HuH-7 (cell line): ENCODE measurements around the gene CACHD1.

Experiments
- DNase-seq: peaks from one replicate; pipeline ENCODE4 v3.0.0; 2011; ENCODE audit warnings: low spot score

CACHD1 gene

DNA sequence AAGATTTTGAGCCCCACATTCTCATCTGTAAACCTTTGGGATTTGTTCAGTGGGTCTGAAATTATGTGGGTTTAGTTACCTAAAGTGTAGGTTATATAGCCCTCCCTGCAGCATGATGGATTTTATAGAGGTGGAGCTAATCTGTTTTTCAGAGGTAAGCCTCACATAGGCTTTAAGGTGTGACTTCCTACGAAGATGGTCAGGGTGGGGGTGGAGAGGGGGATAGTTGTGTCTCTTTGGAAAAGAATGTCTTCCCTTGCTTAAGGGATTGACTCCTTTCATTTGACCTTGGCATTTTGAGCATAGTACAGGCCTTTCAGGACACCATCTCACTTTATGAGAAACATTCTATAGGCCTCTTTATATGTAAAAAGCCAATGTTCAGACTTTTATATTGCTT, 3.4 kb downstream of the CACHD1 start:
- no peak for DNase-seq

DNA sequence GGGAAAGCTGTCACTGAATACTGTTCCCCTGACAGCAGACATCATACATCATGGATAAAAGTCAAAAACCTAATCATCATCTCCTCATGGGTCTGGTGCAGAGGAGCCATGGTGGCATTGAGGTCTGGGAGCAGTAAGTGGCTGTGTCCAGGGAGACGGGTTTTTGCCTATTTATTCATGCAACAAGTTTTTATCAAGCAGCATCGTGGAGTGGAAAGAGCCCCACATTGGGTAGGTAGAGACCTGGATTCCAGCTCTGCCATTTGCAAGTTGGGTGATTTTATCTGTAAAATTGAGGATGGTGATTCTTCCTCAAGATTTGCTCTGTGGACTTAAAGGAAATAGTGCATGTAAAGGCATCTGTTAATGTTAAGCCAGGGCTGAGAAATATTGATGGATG, 4.2 kb downstream of the CACHD1 start:
- no peak for DNase-seq

DNA sequence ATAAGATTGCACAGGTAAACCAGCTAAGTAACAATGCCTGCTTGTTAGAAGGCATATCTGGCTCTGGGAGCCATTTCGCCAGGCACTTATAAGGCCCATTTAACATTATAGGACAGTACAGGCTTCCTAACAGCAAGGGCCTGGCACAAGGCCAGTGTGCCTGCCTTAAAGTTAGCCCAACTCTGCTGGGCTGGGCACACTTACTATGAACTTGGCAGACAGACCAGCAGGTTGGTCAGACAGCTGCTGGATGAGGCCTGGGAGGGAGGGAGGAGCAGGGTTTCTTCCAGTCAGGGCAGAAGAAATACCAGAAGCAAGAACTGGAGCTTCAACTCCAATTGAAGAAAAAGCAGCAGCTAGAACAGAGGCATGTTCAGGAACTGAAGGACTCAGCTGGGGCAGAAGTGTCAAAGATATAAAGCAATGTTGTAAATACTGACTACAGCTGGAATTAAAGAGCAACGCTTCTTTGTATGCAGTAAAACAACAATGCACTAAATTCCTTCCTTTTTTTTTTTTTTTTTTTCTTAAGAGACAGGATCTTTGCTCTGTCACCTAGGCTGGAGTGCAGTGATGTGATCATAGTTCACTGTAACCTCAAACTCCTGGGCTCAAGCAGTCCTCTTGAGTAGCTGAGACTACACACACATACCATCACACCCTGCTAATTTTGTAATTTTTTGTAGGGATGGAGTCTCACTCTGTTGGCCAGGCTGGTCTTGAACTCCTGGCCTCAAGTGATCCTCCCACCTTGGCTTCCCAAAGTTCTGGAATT, 4.9 kb downstream of the CACHD1 start:
- DNase-seq, result no peak

DNA sequence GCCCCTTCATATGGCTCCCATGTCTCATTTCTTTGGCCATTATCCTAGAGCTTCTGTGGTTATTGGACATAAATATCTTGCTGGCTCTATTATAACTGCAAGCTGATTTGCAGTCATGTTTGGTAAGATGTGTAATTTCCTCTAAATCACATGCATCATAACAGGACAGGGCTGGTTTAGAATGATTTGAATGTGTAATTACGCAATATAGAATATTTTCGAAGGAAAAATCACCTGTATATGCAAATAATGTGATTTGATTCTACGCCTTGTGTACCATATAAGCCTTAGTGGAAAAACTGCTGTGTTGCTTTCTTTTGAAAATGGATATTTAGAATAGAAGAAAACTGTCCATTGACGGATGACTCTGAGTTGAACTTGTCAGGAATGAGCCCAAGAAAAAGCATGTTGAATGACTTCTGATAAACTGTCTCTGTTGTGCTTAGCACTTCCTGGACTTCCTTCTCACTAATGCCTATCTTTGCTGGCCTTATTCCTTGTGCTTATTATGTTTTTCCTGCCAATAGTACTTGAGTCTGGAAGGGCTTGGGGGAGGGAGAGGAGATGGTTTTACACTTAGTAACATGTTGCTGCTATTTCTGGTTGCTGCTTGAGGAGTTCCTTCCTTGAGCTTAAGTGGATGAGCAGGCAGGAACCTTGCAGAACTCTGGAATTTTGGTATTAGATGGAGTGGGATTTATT, 6.5 kb downstream of the CACHD1 start:
- DNase-seq, result no peak

DNA sequence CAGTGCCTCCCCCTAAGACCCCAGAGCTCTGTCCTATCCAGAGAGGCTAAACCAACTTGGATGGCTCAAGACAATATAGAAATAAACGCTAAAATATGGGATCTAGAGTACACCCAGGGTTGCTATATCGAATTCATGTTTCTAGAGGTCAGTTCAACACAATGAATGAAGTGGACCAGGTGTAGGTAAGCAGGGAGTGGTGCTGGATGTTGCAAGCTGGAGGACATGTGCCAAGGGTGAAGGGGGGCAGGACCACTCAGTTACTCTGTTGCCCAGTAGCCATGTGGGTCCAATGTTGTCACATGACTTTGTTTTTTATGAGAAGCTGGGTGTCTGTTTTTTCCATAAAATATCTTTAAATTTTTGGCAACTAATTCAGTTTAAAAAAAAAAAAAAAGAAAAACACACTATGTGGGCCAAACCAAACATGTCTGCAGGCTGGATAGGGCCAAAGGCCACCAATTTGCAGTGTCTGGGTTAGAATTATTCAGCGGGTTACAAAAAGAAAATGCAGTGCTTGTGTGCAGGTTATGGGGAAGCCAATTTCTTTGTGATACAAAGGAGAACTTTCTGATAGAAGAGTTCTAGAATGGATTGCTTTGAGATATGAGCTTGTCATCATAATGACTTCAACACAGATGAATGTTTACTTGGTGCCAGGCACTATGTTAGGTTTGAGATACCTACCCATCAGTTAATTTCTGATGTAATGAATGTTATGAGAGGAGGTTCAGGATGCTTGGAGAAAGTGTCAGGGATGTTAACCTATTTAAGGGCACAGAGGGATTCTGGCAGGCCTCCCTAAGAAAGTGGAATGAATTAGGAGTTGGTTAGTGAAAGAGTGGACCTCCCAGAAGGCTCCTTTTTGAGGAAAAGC, 8.9 kb downstream of the CACHD1 start:
- no peak for DNase-seq

DNA sequence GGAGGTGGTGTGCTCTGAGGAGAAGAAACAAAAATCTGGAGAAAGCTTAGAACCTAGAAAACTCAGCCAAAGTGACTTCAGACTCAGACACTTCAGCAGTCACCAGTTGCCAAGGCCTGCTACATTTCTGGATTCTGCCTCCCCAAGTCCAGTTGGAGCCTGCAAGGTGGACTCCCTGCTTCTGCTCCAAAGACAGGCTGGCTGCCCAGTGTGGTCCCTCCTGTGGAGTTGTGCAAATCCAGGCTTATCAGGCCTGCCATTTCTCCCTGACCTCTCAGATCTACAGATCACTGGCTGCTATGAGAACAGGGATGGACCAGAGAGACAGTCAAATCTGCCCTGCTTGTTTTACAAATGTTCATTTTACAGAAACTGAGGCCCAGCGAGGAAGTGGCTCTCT, 9.9 kb downstream of the CACHD1 start:
- no peak for DNase-seq

DNA sequence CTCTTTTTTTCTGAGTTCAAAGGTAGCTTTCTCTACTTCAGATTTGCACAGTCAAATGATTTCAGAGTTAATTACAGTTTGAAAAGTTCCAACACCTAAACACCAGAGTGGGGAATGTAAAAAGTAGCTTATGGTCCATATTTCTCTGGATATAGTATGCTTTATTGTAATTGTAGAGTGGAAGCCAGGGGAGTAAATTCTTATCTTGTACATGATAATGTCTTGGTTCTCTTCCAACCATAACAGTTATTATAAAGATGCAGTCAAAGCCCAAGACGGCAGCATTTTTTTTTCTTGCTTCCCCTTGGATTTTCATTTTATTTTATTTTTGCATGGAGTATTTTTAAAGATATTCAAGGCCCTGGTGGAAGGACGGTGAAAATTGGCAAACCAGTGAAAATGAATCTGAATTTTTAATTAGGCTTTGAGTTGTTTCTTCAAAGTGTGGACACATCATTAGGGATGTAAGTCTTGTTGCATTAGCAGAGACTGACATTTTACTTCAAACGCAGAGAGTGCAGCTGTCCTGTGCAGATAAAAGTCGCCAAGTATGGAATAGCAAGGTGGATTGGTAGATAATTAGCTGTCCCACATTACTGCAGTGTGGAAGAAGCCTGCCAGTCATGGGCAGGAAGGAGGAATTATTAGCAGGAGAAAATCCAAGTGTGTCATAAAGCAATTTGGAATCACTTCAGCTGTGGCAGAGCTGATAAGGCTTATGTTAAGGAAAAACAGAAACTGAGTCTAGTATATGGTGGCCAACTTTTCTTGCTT, 11.3 kb downstream of the CACHD1 start:
- DNase-seq, result no peak

DNA sequence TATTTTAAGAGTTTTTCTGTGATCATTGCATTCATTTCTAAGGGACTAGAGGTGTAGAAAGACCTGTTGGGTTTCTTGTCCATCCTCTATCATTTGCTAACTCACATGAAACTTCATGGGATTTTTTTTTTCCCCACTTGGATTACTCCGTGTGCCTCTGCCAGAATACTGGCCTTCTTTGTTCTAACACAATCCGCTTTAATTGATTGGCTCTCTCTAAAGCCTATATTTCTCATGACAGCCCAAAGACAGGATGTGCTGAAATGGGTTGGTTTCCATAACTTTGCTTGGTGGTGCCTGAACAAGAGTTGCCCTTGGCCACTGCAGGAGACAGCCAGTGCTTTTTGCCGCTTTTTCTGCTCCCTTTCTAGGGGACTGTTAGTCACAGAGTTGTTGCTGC, 12.2 kb downstream of the CACHD1 start:
- DNase-seq, result no peak

DNA sequence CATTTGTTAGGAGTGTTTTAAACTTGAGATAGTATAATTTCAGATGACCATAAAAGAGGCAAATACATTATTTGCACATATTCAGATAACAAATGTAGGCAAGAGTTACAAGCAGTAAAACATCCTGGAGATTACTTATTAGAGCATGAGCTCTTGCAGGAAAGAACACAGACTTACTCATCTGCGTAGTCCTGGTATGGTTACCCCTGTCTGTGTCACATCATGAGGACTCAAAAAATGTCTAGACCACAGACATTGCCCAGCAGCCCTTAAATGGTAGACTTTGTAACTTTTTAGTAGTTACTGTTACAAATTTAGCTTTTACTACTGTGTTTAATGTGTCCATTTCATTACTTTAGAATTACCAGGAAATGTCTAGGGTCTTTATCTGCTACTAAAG, 12.8 kb downstream of the CACHD1 start:
- no peak for DNase-seq

DNA sequence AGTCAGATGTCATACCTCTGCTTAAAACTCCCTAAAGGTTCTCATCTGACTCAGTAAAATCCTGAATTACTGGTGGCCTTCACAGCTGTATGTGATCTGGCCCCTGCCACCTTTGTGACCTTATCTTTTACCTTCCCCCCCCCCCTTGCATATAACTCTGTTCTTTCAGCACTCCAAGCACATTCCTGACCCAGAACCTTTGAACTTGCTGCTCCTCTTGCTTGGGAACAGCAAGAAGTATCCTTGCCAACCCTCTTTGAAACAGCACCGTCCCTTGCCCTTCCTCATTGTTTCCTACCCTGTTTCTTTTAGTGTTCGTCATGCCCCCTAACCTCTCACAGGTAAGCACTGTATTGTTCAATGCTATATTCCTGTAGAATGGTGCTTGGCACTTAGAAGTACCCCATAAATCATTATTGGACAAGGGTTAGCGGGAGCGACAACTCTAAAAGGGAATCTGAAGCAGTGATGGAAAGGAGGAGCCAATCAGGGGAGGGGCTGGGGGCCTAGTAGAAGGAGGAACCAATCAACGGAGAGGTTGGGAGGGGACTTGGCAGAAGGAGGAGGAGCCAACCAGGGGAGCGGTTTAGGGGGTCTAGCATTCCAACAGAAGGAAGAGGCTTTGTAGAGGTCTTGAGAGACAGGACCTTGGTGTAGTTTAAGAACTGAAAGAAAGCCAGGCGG, 13.9 kb downstream of the CACHD1 start:
- no peak for DNase-seq

DNA sequence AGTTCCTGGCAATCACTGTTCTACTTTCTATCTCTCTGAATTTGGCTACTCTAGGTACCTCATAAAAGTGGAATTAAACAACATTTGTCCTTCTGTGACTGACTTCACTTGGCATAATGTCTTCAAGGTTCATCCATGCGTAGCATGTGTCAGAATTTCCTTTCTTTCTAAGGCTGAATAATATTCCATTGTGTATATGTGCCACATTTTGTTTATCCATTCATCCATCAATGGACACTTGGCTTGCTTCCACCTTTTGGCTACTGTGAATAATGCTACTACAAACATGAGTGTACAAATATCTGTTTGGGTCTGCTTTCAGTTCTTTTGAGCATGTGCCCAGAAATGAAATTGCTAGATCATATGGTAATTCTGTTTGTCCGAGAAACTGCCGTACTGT, 14.7 kb downstream of the CACHD1 start:
- DNase-seq, result no peak

DNA sequence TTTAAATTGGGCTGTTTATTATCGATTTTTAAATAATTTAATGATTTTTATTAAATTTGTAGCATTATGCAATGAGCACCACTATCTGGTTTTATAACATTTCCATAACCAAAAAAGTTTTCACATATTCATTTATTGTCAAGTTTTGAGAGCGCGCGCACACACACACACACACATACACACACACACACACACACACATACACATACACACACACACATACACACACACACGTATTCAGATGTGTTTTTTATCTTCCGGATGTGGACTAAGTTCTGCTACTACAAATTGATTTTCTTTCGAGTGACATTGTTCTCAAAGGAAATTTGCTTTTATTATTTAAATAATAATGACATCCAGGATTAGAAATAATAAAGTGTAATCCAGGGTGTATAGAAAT, 16.3 kb downstream of the CACHD1 start:
- DNase-seq, result no peak

DNA sequence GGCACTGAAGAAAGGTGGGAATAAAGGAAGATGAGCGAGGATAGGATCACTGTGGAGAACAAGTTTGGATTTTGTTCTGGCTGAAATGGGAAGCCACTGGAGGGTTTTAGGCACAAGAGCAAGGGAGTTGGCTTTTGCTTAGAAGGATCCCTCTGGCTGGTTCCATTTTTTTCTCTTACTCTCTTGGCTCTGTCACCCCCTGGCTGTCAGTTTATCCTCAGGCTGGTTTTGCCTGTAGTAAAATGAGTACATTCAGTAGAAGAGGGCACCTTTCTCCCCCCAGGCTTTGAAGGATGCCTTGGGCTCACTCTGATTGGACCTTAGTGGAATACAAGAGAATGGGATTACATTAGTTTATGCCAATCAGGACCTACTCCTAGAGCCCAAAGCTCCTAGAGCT, 17.1 kb downstream of the CACHD1 start:
- no peak for DNase-seq

DNA sequence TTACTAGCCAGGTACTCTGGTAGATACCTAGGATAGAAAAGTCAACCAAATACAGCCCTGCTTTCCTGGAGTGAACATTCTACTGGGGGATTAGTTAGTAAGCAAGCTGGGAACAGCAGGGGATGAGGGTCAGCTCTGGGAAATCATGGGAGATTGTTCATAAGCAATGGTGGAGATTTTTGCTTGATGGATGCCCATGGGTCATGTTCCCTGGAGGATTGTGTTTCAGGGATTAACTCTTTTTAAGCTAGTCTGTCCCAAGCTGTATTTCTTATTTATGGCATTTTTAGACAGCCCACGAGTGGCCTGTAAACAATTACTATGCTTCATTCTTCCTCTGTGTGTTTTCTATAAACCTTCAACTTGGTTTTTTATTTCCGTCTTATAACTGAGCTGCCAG, 18.9 kb downstream of the CACHD1 start:
- no peak for DNase-seq

DNA sequence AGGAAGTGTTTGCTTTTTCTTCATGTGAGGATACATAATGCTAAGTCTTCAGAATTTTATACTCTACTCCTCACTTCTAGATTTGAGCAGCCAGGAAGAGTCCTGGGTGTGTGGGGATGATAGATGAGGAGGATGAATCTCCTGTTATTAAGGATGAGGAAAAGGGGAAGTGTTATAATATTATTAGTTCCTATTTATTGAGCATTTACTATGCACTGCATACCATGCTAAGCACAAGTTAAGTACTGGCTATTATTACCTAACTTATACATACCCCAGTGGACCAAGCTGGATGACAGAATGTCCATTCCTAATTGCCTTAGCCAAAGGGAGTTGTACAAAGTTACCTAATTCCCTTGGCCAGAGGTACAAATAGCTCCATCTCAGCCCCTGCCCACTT, 19.8 kb downstream of the CACHD1 start:
- DNase-seq, result no peak

DNA sequence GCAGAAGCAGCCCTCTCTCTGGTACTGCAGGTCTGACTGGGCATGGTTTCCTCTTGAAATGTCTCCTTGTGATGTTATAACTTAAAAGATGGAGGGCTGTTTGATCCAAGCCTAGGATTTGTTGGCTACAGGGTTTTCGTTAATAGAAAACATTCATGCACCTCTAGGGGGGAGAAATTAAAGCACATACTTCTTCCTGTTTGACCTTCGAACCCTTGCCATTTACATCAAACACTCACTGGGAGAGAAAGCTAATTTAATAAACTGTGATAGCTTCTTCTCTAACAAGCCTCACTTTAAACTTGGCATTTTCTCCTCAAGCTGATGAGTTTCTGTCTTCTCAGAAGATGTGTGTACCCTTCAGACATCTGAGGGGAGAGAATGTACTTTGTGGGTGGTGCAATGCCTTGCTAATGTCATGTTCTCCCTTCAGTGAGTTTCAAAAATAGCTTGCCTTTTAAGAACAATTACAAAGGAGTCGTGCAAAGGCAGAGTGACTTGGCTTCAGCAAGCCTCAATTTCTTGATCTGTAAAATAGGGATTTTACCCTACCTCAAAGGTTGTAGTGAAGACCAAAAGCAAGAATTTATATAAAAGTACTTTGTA, 20.4 kb downstream of the CACHD1 start:
- DNase-seq, result no peak

DNA sequence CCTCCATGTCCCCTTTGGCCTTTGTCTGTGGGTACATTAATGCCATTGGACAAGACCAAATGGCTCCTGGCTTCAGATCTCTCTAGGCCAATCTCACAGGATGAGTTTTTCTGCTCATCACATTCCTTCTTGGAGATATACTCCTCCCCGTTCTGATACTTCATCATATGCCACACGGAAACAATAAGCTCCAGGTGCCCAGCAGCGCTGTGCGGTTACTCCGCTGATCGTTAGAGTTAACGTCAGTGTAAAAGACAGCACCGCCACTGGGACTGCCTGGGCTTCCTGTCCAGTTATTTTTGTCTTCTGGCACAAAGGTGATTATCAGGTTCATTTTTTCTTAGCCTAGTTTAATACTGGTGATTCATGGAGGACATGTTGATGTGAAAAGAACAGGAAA, 22.5 kb downstream of the CACHD1 start:
- no peak for DNase-seq

DNA sequence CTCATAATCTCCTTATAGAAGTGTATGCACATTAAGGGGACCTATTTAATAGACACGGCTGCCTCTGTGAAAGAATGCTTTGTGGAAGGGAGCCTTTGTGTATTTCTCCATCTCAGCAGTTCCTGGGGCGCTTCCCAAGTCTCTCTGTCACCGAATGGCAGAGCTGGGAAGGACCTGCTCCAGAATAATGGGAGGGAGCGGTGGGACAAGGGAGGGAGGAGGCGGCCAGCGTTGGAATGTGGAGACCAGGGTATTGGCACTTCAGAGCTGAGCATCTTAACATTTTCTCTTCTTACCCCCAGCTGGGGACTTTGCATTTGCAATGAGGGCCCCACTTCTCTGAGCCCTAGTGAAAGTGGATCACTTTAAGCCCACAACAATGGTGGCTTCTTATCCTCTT, 23.9 kb downstream of the CACHD1 start:
- no peak for DNase-seq

DNA sequence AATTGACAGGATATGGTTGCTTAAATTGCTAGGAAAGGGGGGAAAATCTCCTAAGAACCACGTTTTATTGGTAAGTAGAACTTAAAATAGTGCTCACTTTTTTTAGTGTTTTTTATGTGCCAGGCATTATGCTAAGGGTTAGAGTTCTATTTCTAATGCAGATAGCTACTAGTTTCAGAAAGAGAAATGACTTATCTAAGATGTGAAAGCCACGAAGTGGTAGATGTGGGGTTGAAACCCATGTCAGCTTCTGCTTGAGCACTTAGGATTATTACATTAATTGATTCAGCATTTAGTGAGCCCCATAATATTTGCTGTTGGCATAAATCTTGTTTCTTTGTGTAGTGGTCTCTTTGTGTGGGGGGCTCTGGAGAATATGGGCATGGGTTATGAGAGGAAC, 24.7 kb downstream of the CACHD1 start:
- DNase-seq, result no peak

DNA sequence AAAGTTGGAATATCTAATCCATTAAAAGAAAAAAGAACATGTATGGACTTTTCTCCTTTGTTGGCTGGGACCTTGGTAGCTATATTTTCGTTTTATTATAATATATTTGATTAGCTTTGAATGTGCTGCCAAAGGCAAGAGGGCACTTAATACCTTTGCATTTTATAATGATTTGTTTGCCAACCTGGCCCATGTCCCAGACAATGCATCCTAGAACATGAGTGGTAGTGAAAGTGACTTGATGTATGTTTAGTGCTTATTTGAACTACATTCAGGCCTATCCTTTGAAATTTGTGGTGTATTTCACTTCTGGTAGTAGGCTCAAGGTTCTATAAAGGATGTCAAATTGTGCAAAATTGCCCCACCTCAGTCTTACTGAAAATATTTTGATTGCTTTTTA, 25.9 kb downstream of the CACHD1 start:
- DNase-seq, result no peak

DNA sequence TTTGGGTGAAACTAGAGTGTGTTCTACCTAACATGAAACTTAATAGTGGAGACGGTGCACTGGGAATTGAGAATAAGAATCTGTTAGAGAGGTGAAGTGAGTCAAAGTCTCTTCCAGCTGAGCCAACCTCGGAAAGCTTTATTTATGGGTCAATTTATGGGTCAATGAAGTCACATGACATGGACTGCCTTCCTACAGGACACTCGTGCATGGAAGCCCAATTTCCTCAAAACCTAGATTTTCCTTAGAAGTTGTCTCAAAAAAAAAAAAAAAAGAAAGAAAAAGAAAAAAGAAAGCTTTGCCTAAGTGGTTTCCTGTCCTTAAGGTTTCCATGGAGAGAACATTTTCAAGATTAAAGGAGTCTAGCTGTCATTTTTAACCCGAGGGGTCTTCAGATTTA, 26.7 kb downstream of the CACHD1 start:
- DNase-seq, result no peak
